HCT116 (cell line): Measurements from ENCODE around the gene CENPF.

Experiments
- CTCF ChIP-seq, 3 experiments: fragments of 200-600 bp in 1 of 3; sonication (generic) in 1 of 3; IDR thresholded peaks in 2 of 3; conservative IDR thresholded peaks in 1 of 3; 2 replicates each; pipeline ENCODE4 v1.5.1; 2012 to 2017; ENCODE audit warnings: low read depth in 2 of 3, low read length in 2 of 3, antibody characterized with exemption in 1 of 3, borderline replicate concordance in 1 of 3, control low read depth in 1 of 3, mild to moderate bottlenecking in 1 of 3, mixed read lengths in 1 of 3, mixed run types in 1 of 3, moderate library complexity in 1 of 3; ENCODE audit not compliant: insufficient read depth in 1 of 3
- ELF1 ChIP-seq: IDR thresholded peaks from 2 replicates; pipeline ENCODE4 v1.6.1; 2012; ENCODE audit warnings: low read depth, borderline replicate concordance
- EZH2phosphoT487 ChIP-seq: fragments of 200-600 bp; IDR thresholded peaks from 2 replicates; pipeline ENCODE4 v1.6.1; 2018; ENCODE audit warnings: antibody characterized with exemption, borderline replicate concordance
- JUND ChIP-seq: IDR thresholded peaks from 2 replicates; pipeline ENCODE4 v1.6.1; 2012
- MAX ChIP-seq: IDR thresholded peaks from 2 replicates; pipeline ENCODE4 v1.6.1; 2012
- POLR2A ChIP-seq: IDR thresholded peaks from 2 replicates; pipeline ENCODE4 v1.7.0; 2011; ENCODE audit warnings: borderline replicate concordance; ENCODE audit not compliant: insufficient read depth, insufficient read length; ENCODE audit errors: extremely low read depth
- POLR2AphosphoS5 ChIP-seq: IDR thresholded peaks from 2 replicates; pipeline ENCODE4 v1.6.1; 2011; ENCODE audit warnings: mild to moderate bottlenecking, low read depth, low read length, moderate library complexity
- RAD21 ChIP-seq: IDR thresholded peaks from 2 replicates; pipeline ENCODE4 v1.6.1; 2012; ENCODE audit warnings: low read depth, mild to moderate bottlenecking
- SIN3A ChIP-seq: IDR thresholded peaks from 2 replicates; pipeline ENCODE4 v1.6.1; 2012; ENCODE audit warnings: low read depth
- TCF7L2 ChIP-seq: IDR thresholded peaks from 2 replicates; pipeline ENCODE4 v1.7.0; 2011; ENCODE audit warnings: borderline replicate concordance, inconsistent platforms; ENCODE audit not compliant: insufficient read depth, insufficient read length; ENCODE audit errors: extremely low read depth
- ZNF274 ChIP-seq: fragments of 200-500 bp; sonication (Bioruptor generic); IDR thresholded peaks from 2 replicates; pipeline ENCODE4 v1.6.1; 2014; ENCODE audit warnings: mild to moderate bottlenecking, low read depth, low read length, inconsistent platforms
- TF ChIP-seq, protein P1 (sequence below): IDR thresholded peaks from 2 replicates; pipeline ENCODE4 v1.6.1; 2012; ENCODE audit warnings: low read depth

DNA sequence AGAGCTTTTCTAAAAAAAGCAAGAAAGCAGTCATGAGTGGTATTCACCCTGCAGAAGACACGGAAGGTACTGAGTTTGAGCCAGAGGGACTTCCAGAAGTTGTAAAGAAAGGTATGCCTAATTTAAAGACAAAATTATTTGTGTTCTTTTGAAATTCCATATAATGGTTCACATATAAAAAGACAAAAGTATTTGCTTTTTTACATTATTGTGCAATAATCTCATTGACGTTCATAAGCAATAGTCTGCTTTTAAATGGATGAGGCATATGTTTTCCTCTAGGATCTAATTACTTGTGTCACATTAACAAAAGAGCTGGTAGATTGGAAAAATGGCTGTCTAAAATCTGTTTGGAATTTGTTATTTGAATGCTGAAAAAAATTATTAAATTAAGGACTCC lies 54.3 kb downstream of the CENPF start:
- TF ChIP-seq ZNF274: no peak
- no peak for TF ChIP-seq CTCF (IDR thresholded peaks at IDR 0.05 in 2 of 3, conservative IDR thresholded peaks at IDR 0.05 in 1 of 3; ENCODE audit: borderline replicate concordance in 1 of 3, insufficient read depth in 1 of 3, low read depth in 2 of 3, low read length in 2 of 3)
- TF ChIP-seq POLR2A: no peak
- TF ChIP-seq MAX: no peak
- no peak for TF ChIP-seq POLR2AphosphoS5
- TF ChIP-seq EZH2phosphoT487: no peak
- no peak for TF ChIP-seq ELF1
- TF ChIP-seq TCF7L2: no peak
- no peak for TF ChIP-seq SIN3A
- no peak for TF ChIP-seq RAD21
- no peak for TF ChIP-seq JUND
- TF ChIP-seq, protein P1, sequence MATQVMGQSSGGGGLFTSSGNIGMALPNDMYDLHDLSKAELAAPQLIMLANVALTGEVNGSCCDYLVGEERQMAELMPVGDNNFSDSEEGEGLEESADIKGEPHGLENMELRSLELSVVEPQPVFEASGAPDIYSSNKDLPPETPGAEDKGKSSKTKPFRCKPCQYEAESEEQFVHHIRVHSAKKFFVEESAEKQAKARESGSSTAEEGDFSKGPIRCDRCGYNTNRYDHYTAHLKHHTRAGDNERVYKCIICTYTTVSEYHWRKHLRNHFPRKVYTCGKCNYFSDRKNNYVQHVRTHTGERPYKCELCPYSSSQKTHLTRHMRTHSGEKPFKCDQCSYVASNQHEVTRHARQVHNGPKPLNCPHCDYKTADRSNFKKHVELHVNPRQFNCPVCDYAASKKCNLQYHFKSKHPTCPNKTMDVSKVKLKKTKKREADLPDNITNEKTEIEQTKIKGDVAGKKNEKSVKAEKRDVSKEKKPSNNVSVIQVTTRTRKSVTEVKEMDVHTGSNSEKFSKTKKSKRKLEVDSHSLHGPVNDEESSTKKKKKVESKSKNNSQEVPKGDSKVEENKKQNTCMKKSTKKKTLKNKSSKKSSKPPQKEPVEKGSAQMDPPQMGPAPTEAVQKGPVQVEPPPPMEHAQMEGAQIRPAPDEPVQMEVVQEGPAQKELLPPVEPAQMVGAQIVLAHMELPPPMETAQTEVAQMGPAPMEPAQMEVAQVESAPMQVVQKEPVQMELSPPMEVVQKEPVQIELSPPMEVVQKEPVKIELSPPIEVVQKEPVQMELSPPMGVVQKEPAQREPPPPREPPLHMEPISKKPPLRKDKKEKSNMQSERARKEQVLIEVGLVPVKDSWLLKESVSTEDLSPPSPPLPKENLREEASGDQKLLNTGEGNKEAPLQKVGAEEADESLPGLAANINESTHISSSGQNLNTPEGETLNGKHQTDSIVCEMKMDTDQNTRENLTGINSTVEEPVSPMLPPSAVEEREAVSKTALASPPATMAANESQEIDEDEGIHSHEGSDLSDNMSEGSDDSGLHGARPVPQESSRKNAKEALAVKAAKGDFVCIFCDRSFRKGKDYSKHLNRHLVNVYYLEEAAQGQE: no peak
